ENCODE results near the gene ARL14EP. TPM values are rescaled to one million over a fixed set of nuclear protein-coding genes. Genes with fewer than 3 reads are reported as not detected.

ARL14EP gene
- total and polyA plus RNA-seq, 2 of the 8 experiments (the other 6 are each of a cell fraction or from before 2014, with no cell fraction given): 14.3 to 29.6 TPM

DNA sequence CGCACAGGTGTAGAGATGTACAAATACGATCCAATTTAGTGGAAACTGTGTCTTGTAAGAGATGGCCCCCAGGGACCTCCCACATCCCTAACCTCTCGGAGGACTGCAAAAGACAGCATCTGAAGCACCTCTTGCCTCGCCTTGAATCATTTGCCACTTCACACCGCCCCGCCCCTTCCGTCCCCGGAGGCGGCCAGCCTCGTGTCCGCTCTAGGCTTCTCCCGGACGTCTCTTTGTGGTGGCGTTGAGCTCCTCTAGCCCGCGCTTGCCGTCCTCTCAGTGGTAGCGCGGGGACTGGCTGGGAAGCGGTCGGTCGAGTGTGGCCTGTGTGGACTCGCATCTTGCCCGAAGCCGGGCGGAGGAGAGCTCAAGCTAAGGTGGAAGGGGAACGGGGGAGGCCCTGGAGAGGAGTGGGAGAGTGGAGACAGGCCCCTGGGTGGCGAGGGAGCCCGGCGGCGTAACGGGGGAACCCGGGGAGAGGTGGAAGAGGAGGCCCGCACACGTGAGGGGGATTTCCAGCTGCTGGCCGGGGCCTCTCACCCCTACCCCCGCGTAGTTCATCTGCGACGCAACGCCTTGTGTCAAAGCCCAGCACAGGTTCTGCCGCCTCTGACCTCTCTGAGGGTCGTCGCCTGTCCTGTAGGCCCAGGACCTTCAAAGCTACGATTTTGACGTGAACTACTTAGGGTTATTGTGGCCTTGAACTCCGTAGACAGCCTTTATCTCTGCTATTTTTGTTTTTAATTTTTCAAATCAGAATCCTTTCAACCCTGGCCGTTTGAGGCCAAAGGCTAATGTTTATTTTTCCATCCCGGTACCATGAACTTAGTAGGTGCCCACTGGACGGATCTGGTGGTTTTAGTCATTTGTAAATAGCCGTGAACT, at the start of gene ARL14EP (continued):
- TF ChIP-seq KDM1A (IDR thresholded peaks at IDR 0.05; ENCODE audit: borderline replicate concordance, low read length): peak; percentile 16; the same call in 1 of the 2 replicates
- TF ChIP-seq JUND (IDR thresholded peaks at IDR 0.05; ENCODE audit: low read length): peak; percentile 35; the same call in 1 of the 2 replicates
- peak; percentile 89 for TF ChIP-seq GTF2F1 (IDR thresholded peaks at IDR 0.05; ENCODE audit: borderline replicate concordance, low read depth, low read length)
- TF ChIP-seq BRCA1 (IDR thresholded peaks at IDR 0.05; ENCODE audit: low read depth, low read length): no peak
- no peak for TF ChIP-seq NRF1 (IDR thresholded peaks at IDR 0.05; ENCODE audit: low read depth, low read length)
- TF ChIP-seq CHD1 (IDR thresholded peaks at IDR 0.05; ENCODE audit: low read depth, low read length): no peak
- peak; percentile 87 for TF ChIP-seq CREB1 (IDR thresholded peaks at IDR 0.05)
- TF ChIP-seq, protein P1, sequence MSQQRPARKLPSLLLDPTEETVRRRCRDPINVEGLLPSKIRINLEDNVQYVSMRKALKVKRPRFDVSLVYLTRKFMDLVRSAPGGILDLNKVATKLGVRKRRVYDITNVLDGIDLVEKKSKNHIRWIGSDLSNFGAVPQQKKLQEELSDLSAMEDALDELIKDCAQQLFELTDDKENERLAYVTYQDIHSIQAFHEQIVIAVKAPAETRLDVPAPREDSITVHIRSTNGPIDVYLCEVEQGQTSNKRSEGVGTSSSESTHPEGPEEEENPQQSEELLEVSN (IDR thresholded peaks at IDR 0.05): peak; percentile 75
- no peak for TF ChIP-seq POU5F1 (IDR thresholded peaks at IDR 0.05; ENCODE audit: low read depth, low read length)
- TF ChIP-seq SP1 (IDR thresholded peaks at IDR 0.05; ENCODE audit: low read depth, low read length): peak; percentile 64; the same call in 1 of the 2 replicates
- peak; percentile 16 for TF ChIP-seq SAP30 (IDR thresholded peaks at IDR 0.05; ENCODE audit: insufficient read depth, insufficient replicate concordance, low read length)
- TF ChIP-seq RBBP5 (IDR thresholded peaks at IDR 0.05; ENCODE audit: borderline replicate concordance, low read depth, low read length): peak; percentile 80
- TF ChIP-seq SIRT6 (IDR thresholded peaks at IDR 0.05; ENCODE audit: low read length): no peak
- no peak for TF ChIP-seq SIX5 (IDR thresholded peaks at IDR 0.05; ENCODE audit: low read depth, low read length)
- TF ChIP-seq, protein P2, sequence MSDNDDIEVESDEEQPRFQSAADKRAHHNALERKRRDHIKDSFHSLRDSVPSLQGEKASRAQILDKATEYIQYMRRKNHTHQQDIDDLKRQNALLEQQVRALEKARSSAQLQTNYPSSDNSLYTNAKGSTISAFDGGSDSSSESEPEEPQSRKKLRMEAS (IDR thresholded peaks at IDR 0.05): peak; percentile 78
- TF ChIP-seq, protein P3, sequence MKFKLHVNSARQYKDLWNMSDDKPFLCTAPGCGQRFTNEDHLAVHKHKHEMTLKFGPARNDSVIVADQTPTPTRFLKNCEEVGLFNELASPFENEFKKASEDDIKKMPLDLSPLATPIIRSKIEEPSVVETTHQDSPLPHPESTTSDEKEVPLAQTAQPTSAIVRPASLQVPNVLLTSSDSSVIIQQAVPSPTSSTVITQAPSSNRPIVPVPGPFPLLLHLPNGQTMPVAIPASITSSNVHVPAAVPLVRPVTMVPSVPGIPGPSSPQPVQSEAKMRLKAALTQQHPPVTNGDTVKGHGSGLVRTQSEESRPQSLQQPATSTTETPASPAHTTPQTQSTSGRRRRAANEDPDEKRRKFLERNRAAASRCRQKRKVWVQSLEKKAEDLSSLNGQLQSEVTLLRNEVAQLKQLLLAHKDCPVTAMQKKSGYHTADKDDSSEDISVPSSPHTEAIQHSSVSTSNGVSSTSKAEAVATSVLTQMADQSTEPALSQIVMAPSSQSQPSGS (IDR thresholded peaks at IDR 0.05; ENCODE audit: low read length): no peak
- TF ChIP-seq ASH2L (IDR thresholded peaks at IDR 0.05; ENCODE audit: low read length): peak; percentile 97
- peak; percentile 96 for TF ChIP-seq TAF1 (IDR thresholded peaks at IDR 0.05; ENCODE audit: low read depth, low read length)
- TF ChIP-seq POLR2A (IDR thresholded peaks at IDR 0.05; ENCODE audit: control extremely low read depth in 1 of 2, low read depth in 2 of 2, low read length in 2 of 2): peak; percentile 97 to 99
- no peak for TF ChIP-seq SP4 (IDR thresholded peaks at IDR 0.05; ENCODE audit: low read length)
- TF ChIP-seq SRF (IDR thresholded peaks at IDR 0.05; ENCODE audit: low read depth, low read length): 0 out of 2 replicates have a peak, but pooled peaks have one; percentile 10
- peak; percentile 89 for TF ChIP-seq TAF7 (optimal IDR thresholded peaks at IDR 0.05; ENCODE audit: borderline replicate concordance, low read depth, low read length)
- peak; percentile 75; the same call in 1 of the 2 replicates for TF ChIP-seq GABPA (IDR thresholded peaks at IDR 0.05; ENCODE audit: borderline replicate concordance, insufficient read depth, low read length)

All from H1 (cell line).